WTC11 (cell line): ENCODE data around the gene SUSD4. TPM values are rescaled to one million over a fixed set of nuclear protein-coding genes. Genes with fewer than 3 reads are reported as not detected.

ENCODE experiments used
- ATAC-seq: fragments of 200-7000 bp; cut with Tn5 transposase; 2 replicates; pipeline ENCODE4 v1.10.0; 2021; ENCODE audit warnings: mild to moderate bottlenecking, moderate library complexity
- CTCF ChIA-PET: fragments of 300-600 bp; sonication (Branson Sonifier 250); formaldehyde crosslinking; loops from one replicate; lab custom pipeline; 2021; ENCODE audit warnings: antibody characterized with exemption; lab: Charles Lee
- POLR2A ChIA-PET: fragments of 350-600 bp; sonication (Branson Sonifier 250); formaldehyde crosslinking; loops from one replicate; lab custom pipeline; 2021; ENCODE audit warnings: antibody characterized with exemption; lab: Charles Lee
- DNase-seq: peaks from one replicate; pipeline ENCODE4 v3.0.0; 2021; ENCODE audit warnings: low spot score
- H3K27ac Mint-ChIP-seq: 2 replicates; pipeline ENCODE4 v1.8.0; 2021; ENCODE audit warnings: mixed read lengths
- H3K27me3 Mint-ChIP-seq: 2 replicates; pipeline ENCODE4 v1.8.0; 2021; ENCODE audit warnings: low read depth, mild to moderate bottlenecking, moderate library complexity, mixed read lengths
- H3K36me3 Mint-ChIP-seq: 2 replicates; pipeline ENCODE4 v1.8.0; 2021; ENCODE audit warnings: mixed read lengths
- H3K4me1 Mint-ChIP-seq: 2 replicates; pipeline ENCODE4 v1.8.0; 2022; ENCODE audit warnings: mixed read lengths
- H3K4me3 Mint-ChIP-seq: 2 replicates; pipeline ENCODE4 v1.8.0; 2021; ENCODE audit warnings: mild to moderate bottlenecking, moderate library complexity, mixed read lengths
- H3K9me3 Mint-ChIP-seq: 2 replicates; pipeline ENCODE4 v1.8.0; 2021; ENCODE audit warnings: mixed read lengths
- AR ChIP-seq: fragments of 250-450 bp; sonication (Bioruptor Pico); IDR thresholded peaks from 2 replicates; pipeline ENCODE4 v1.9.0; 2021; ENCODE audit warnings: mild to moderate bottlenecking
- CREM ChIP-seq: sonication (generic); formaldehyde crosslinking; IDR thresholded peaks from 2 replicates; pipeline ENCODE4 v1.8.1; 2022; ENCODE audit warnings: mild to moderate bottlenecking, missing genetic modification reagents, moderate library complexity
- CTCF ChIP-seq: fragments of 200-600 bp; IDR thresholded peaks from 2 replicates; pipeline ENCODE4 v1.8.0; 2022; ENCODE audit warnings: antibody characterized with exemption
- E2F5 ChIP-seq: sonication (generic); formaldehyde crosslinking; IDR thresholded peaks from 2 replicates; pipeline ENCODE4 v1.8.1; 2022; ENCODE audit warnings: mild to moderate bottlenecking, moderate library complexity, missing genetic modification reagents
- FOXK1 ChIP-seq: sonication (generic); formaldehyde crosslinking; IDR thresholded peaks from 2 replicates; pipeline ENCODE4 v1.8.0; 2022; ENCODE audit warnings: mild to moderate bottlenecking, moderate library complexity, missing genetic modification reagents
- FOXP4 ChIP-seq: sonication (generic); formaldehyde crosslinking; IDR thresholded peaks from 2 replicates; pipeline ENCODE4 v1.8.0; 2022; ENCODE audit warnings: mild to moderate bottlenecking, missing genetic modification reagents
- HMGXB4 ChIP-seq: sonication (generic); formaldehyde crosslinking; IDR thresholded peaks from 2 replicates; pipeline ENCODE4 v1.8.1; 2023; ENCODE audit warnings: mild to moderate bottlenecking, moderate library complexity, missing genetic modification reagents
- IRF1 ChIP-seq: sonication (generic); formaldehyde crosslinking; IDR thresholded peaks from 2 replicates; pipeline ENCODE4 v1.8.0; 2023; ENCODE audit warnings: missing genetic modification reagents
- MLX ChIP-seq: sonication (generic); formaldehyde crosslinking; IDR thresholded peaks from 2 replicates; pipeline ENCODE4 v1.8.1; 2023; ENCODE audit warnings: mild to moderate bottlenecking, missing genetic modification reagents, moderate library complexity
- MXD4 ChIP-seq: fragments of 250-450 bp; sonication (Bioruptor Pico); IDR thresholded peaks from 2 replicates; pipeline ENCODE4 v1.8.0; 2021; ENCODE audit warnings: mild to moderate bottlenecking, moderate library complexity, borderline replicate concordance
- NFATC4 ChIP-seq: fragments of 250-450 bp; sonication (Bioruptor Pico); IDR thresholded peaks from 2 replicates; pipeline ENCODE4 v1.9.0; 2021; ENCODE audit warnings: mild to moderate bottlenecking
- RELA ChIP-seq: sonication (generic); formaldehyde crosslinking; IDR thresholded peaks from 2 replicates; pipeline ENCODE4 v1.8.1; 2022; ENCODE audit warnings: missing genetic modification reagents, mild to moderate bottlenecking, borderline replicate concordance
- RORB ChIP-seq: fragments of 250-450 bp; sonication (Bioruptor Pico); IDR thresholded peaks from 2 replicates; pipeline ENCODE4 v1.9.0; 2021; ENCODE audit warnings: mild to moderate bottlenecking
- SMAD3 ChIP-seq: sonication (generic); formaldehyde crosslinking; IDR thresholded peaks from 2 replicates; pipeline ENCODE4 v1.8.0; 2022; ENCODE audit warnings: missing genetic modification reagents, mild to moderate bottlenecking, borderline replicate concordance
- SP1 ChIP-seq: sonication (generic); formaldehyde crosslinking; conservative IDR thresholded peaks from 2 replicates; pipeline ENCODE4 v1.8.1; 2022; ENCODE audit warnings: missing genetic modification reagents
- STAT6 ChIP-seq: sonication (generic); formaldehyde crosslinking; conservative IDR thresholded peaks from 2 replicates; pipeline ENCODE4 v1.8.1; 2023; ENCODE audit warnings: mild to moderate bottlenecking, low read depth, missing genetic modification reagents, moderate library complexity
- TEAD1 ChIP-seq: sonication (generic); formaldehyde crosslinking; IDR thresholded peaks from 2 replicates; pipeline ENCODE4 v1.8.0; 2022; ENCODE audit warnings: mild to moderate bottlenecking, missing genetic modification reagents
- TEAD4 ChIP-seq: sonication (generic); formaldehyde crosslinking; IDR thresholded peaks from 2 replicates; pipeline ENCODE4 v1.8.0; 2022; ENCODE audit warnings: mild to moderate bottlenecking, missing genetic modification reagents
- ZNF263 ChIP-seq: sonication (generic); formaldehyde crosslinking; IDR thresholded peaks from 2 replicates; pipeline ENCODE4 v1.8.1; 2022; ENCODE audit warnings: low read depth, mild to moderate bottlenecking, moderate library complexity, missing genetic modification reagents
- ZNF317 ChIP-seq: sonication (generic); formaldehyde crosslinking; IDR thresholded peaks from 2 replicates; pipeline ENCODE4 v1.8.1; 2023; ENCODE audit warnings: low read depth, mild to moderate bottlenecking, moderate library complexity, missing genetic modification reagents, borderline replicate concordance
- total RNA-seq: library from RNA; stranded (reverse); gene quantifications from 3 replicates; pipeline ENCODE4 v1.2.3, GENCODE V29; 2021

SUSD4 gene
- total RNA-seq, 1 experiment from 2014 or later, result 1.8 TPM

GRCh38 chr1:223315665-223316064, 48.3 kb downstream of the SUSD4 start (continued):
- TF ChIP-seq MLX (CRISPR knock-in tag) (no peak), CREM (no peak), RORB (CRISPR knock-in tag) (no peak), NFATC4 (CRISPR knock-in tag) (no peak), E2F5 (CRISPR knock-in tag) (no peak), SP1 (CRISPR knock-in tag) (no peak), ZNF317 (no peak), ZNF263 (CRISPR knock-in tag) (no peak), AR (CRISPR knock-in tag) (no peak), TEAD4 (CRISPR knock-in tag) (no peak), FOXP4 (CRISPR knock-in tag) (no peak), RELA (CRISPR knock-in tag) (no peak), SMAD3 (no peak), CTCF (no peak)
- TF ChIP-seq, all 79 proteins: peak for 0

GRCh38 chr1:223313415-223313754, 50.6 kb downstream of the SUSD4 start:
- Mint-ChIP-seq H3K4me1 (peaks cover 4% of the 10 kb centered on the region), H3K27me3 (peaks cover 8% of the 10 kb centered on the region), H3K36me3 (no peaks in the 10 kb centered on the region), H3K9me3 (peaks cover 16% of the 10 kb centered on the region; the same call in 1 of the 2 replicates), H3K4me3 (no peak overlapping the region), H3K27ac (no peak overlapping the region)
- POLR2A ChIA-PET, result no interaction called here
- DNase-seq (no peak), ATAC-seq (no peak)
- CTCF ChIA-PET, result interaction anchor here (2.0 kb wide), 1 partner anchor 243 kb away, joined by 8 read pairs; no protein-coding TSS in a partner anchor
- TF ChIP-seq MXD4 (CRISPR knock-in tag) (no peak), ZNF263 (CRISPR knock-in tag) (no peak)

- H3K9me3 Mint-ChIP-seq, result peaks cover 16% of the 10 kb centered on the region; the same call in 1 of the 2 replicates
- ChIA-PET POLR2A (no interaction called here), CTCF (interaction anchor here (2.0 kb wide), 1 partner anchor 244 kb away, joined by 8 read pairs; no protein-coding TSS in a partner anchor)
- peaks cover 4% of the 10 kb centered on the region for H3K4me1 Mint-ChIP-seq
- peaks cover 8% of the 10 kb centered on the region for H3K27me3 Mint-ChIP-seq
- ATAC-seq (no peak), DNase-seq (no peak)
- no peak overlapping the region for H3K27ac Mint-ChIP-seq
- H3K36me3 Mint-ChIP-seq, result no peaks in the 10 kb centered on the region
- no peak overlapping the region for H3K4me3 Mint-ChIP-seq
- TF ChIP-seq HMGXB4 (CRISPR knock-in tag) (no peak), STAT6 (no peak), TEAD1 (CRISPR knock-in tag) (no peak), IRF1 (no peak), FOXK1 (CRISPR knock-in tag) (no peak)
Measured at GRCh38 chr1:223312705-223313414, 51.1 kb downstream of the SUSD4 start.
